Measurements from ENCODE around the gene OGN. TPM values are rescaled to one million over a fixed set of nuclear protein-coding genes. Genes with fewer than 3 reads are reported as not detected.

Gene OGN
- total RNA-seq, 1 donor from 2014 or later: 15.3 TPM

GRCh38 chr9:92349771-92350739 lies 54.3 kb downstream of the OGN start:
- H3K27me3 ChIP-seq (ENCODE audit: low read depth): no peaks in the 10 kb centered on the region
- no peak for ATAC-seq
- no peaks in the 10 kb centered on the region for H3K9me3 ChIP-seq
- H3K36me3 ChIP-seq: no peaks in the 10 kb centered on the region
- no peak for TF ChIP-seq CTCF (IDR thresholded peaks at IDR 0.05)
- H3K4me1 ChIP-seq: no peaks in the 10 kb centered on the region
- intact Hi-C loops (cut with DNase I): no loop called here
- H3K27ac ChIP-seq: no peak overlapping the region
- no peak overlapping the region for H3K4me3 ChIP-seq
- DNase-seq: no peak

GRCh38 chr9:92345582-92345981 lies 58.8 kb downstream of the OGN start:
- H3K4me1 ChIP-seq: no peaks in the 10 kb centered on the region
- H3K27me3 ChIP-seq (ENCODE audit: low read depth): no peaks in the 10 kb centered on the region
- H3K4me3 ChIP-seq: no peak overlapping the region
- peaks cover 6% of the 10 kb centered on the region for H3K9me3 ChIP-seq
- intact Hi-C loops (cut with DNase I): no loop called here
- no peak for TF ChIP-seq CTCF (IDR thresholded peaks at IDR 0.05)
- DNase-seq (no peak), ATAC-seq (no peak)
- no peak overlapping the region for H3K27ac ChIP-seq
- H3K36me3 ChIP-seq: no peaks in the 10 kb centered on the region

- Histone ChIP-seq H3K36me3 (peaks cover 15% of the 10 kb centered on the region), H3K27ac (no peak overlapping the region), H3K27me3 (ENCODE audit: low read depth) (no peaks in the 10 kb centered on the region), H3K9me3 (peaks cover 6% of the 10 kb centered on the region), H3K4me1 (no peaks in the 10 kb centered on the region), H3K4me3 (no peak overlapping the region)
- ATAC-seq: no peak
- intact Hi-C loops (cut with DNase I): no loop called here
- no peak for TF ChIP-seq CTCF (IDR thresholded peaks at IDR 0.05)
- no peak for DNase-seq
Measured at GRCh38 chr9:92342825-92343488, 61.4 kb downstream of the OGN start.

- no peak for TF ChIP-seq CTCF (IDR thresholded peaks at IDR 0.05)
- Histone ChIP-seq H3K27me3 (ENCODE audit: low read depth) (no peaks in the 10 kb centered on the region), H3K4me1 (no peaks in the 10 kb centered on the region), H3K36me3 (peaks cover 21% of the 10 kb centered on the region), H3K27ac (no peak overlapping the region), H3K9me3 (peaks cover 6% of the 10 kb centered on the region), H3K4me3 (no peak overlapping the region)
- ATAC-seq (no peak), DNase-seq (no peak)
- intact Hi-C loops (cut with DNase I): no loop called here
Measured at GRCh38 chr9:92341578-92341977, 62.8 kb downstream of the OGN start.

- Histone ChIP-seq H3K27ac (no peak overlapping the region), H3K4me1 (no peaks in the 10 kb centered on the region), H3K9me3 (no peaks in the 10 kb centered on the region), H3K27me3 (ENCODE audit: low read depth) (no peaks in the 10 kb centered on the region), H3K36me3 (peaks cover 8% of the 10 kb centered on the region), H3K4me3 (no peak overlapping the region)
- ATAC-seq (no peak), DNase-seq (no peak)
- intact Hi-C loops (cut with DNase I): no loop called here
- TF ChIP-seq CTCF (IDR thresholded peaks at IDR 0.05): no peak
Measured at GRCh38 chr9:92333282-92333634, 71.1 kb downstream of the OGN start.

Other genes starting within 250 kb of the OGN start
- gene IARS1, start 110.9 kb downstream of the OGN start, total RNA-seq: 74.2 TPM
- gene NOL8, start 79.2 kb downstream of the OGN start, total RNA-seq: 38.5 TPM
- gene CENPP, start 78.6 kb downstream of the OGN start, total RNA-seq: 4.3 TPM
- gene OMD, start 19.9 kb upstream of the OGN start, total RNA-seq: 4.1 TPM
- 2.3 TPM for gene ASPN, start 77.9 kb upstream of the OGN start, total RNA-seq
- gene ECM2, start 131.4 kb upstream of the OGN start, total RNA-seq: 9.4 TPM